Effector memory CD8-positive, alpha-beta T cell (primary cell): ENCODE measurements around the gene EXOSC9.
A peak's percentile ranks its signal among the peaks of the same experiment; 100 is the strongest.
"Not testable (repeated sequence)": the region's sequence is repeated elsewhere in the genome, so short reads cannot be mapped to it uniquely, and the experiment has no call there.

ENCODE experiments used
- ATAC-seq: fragments of 150-1000 bp; cut with Tn5 transposase; replicated peaks from 2 replicates; pipeline ENCODE4 v1.10.0; 2021; ENCODE audit warnings: mild to moderate bottlenecking, moderate library complexity
- DNase-seq, 3 experiments: peaks; one replicate each; pipeline ENCODE4 v3.0.0; 2021
- H3K27ac Mint-ChIP-seq, 2 donors: one replicate each; pipeline ENCODE4 v1.8.0; 2022; ENCODE audit warnings: mild to moderate bottlenecking in 2 of 2, mixed read lengths in 2 of 2, moderate library complexity in 2 of 2
- H3K27me3 Mint-ChIP-seq, 2 donors: one replicate each; pipeline ENCODE4 v1.8.0; 2022; ENCODE audit warnings: mixed read lengths in 2 of 2
- H3K36me3 Mint-ChIP-seq: one replicate; pipeline ENCODE4 v1.8.0; 2022; ENCODE audit warnings: mild to moderate bottlenecking, moderate library complexity, mixed read lengths; ENCODE audit not compliant: insufficient read depth
- H3K4me1 Mint-ChIP-seq, 2 donors: one replicate each; pipeline ENCODE4 v1.8.0; 2022; ENCODE audit warnings: low read depth in 2 of 2, mixed read lengths in 2 of 2
- H3K4me3 Mint-ChIP-seq, 2 donors: one replicate each; pipeline ENCODE4 v1.8.0; 2022; ENCODE audit warnings: mild to moderate bottlenecking in 2 of 2, mixed read lengths in 2 of 2, moderate library complexity in 2 of 2
- H3K9me3 Mint-ChIP-seq, 2 donors: one replicate each; pipeline ENCODE4 v1.8.0; 2022; ENCODE audit warnings: mixed read lengths in 2 of 2
- total RNA-seq, 9 experiments: gene quantifications; one replicate each; lab custom pipeline; 2026; lab: John Stamatoyannopoulos, UW

The EXOSC9 gene, protein sequence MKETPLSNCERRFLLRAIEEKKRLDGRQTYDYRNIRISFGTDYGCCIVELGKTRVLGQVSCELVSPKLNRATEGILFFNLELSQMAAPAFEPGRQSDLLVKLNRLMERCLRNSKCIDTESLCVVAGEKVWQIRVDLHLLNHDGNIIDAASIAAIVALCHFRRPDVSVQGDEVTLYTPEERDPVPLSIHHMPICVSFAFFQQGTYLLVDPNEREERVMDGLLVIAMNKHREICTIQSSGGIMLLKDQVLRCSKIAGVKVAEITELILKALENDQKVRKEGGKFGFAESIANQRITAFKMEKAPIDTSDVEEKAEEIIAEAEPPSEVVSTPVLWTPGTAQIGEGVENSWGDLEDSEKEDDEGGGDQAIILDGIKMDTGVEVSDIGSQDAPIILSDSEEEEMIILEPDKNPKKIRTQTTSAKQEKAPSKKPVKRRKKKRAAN
- total RNA-seq = 57.6 to 142 (median 85.0) reads per million in 9 experiments

DNA sequence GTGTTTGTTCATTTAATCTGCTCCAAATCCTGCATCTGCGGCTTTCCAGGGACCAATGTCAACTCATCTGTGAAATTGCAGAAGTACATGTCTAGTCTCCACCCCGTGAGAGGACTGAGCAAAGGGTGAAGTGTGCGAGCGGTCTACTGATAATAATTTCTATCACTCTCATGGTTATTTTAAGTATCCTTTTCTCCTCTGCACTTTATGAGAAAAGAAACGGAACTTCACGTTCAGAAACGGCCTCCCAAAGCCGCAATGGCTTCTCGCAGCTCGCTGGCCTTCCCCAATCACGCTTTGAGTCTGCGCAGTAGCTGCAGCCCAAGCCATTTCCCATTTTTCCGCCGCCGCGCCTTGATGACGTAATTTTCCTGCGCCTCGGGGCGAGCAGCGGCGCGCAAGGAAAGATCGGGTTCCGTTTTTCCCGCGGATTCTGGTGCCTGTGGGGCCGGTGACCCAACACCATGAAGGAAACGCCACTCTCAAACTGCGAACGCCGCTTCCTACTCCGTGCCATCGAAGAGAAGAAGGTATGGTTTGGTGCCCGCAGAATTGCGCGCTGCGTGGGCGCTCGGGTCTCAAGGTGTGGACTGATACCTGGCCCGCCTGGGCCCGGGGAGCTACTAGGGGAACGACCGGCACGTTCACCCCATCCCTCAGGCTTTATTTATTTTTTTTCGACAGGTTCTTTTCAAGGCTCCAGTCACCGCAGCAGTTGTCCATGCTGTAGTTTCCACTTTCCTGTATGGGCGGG, at the start of gene EXOSC9:
Gene EXOSC9, plus strand, starts transcription at position 363 of the 754 bp plus-strand sequence. Its CDS starts 102 bp downstream, at position 465.
- Mint-ChIP-seq H3K4me1 (peaks cover 18 to 30% of the 10 kb centered on the region in 2 donors), H3K36me3 (peaks cover 47% of the 10 kb centered on the region), H3K27me3 (no peaks in the 10 kb centered on the region), H3K9me3 (no peaks in the 10 kb centered on the region), H3K4me3 (peak within 1 kb of the TSS; percentile 87 to 88), H3K27ac (peak within 1 kb of the TSS; percentile 96 to 98)
- ATAC-seq (peak; percentile 79), DNase-seq (peak; percentile 95 to 98 (median 96))

GRCh38 chr4:121752142-121752541, 49.0 kb upstream of the EXOSC9 start:
- H3K9me3 Mint-ChIP-seq, H3K27ac Mint-ChIP-seq, H3K4me3 Mint-ChIP-seq, DNase-seq, ATAC-seq, H3K36me3 Mint-ChIP-seq, H3K4me1 Mint-ChIP-seq: not testable (repeated sequence)
- H3K27me3 Mint-ChIP-seq = peaks cover 34 to 64% of the 10 kb centered on the region in 2 donors

DNA sequence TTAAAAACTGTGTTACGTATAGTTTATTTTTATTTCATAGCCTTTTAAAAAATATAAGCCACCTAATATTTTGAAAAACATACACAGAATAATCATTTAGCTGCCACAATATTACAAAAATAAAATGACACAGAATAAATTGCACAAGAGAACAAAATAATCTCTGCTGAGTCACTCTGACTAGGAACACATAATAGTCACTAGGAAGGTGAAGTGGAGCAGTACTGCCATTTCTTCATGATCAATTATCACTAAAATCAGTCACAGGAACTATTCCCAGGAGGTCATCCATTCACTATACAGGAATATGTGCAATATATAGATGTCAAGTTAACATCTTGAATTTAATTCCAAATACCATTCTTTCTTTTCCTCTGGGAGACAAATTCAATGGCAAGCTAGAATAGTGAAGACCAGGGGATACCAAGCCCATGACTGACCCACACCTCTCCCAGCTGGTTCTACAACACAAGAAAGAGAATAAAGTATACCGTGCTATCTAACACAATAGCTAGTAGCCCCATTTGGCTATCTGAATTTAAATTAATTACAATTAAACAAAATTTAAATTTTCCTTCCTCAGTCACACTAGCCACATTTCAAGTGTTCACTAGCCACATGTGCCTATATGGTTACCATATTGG, 42.1 kb upstream of the EXOSC9 start:
- Mint-ChIP-seq H3K4me3 (no peak overlapping the region), H3K36me3 (no peaks in the 10 kb centered on the region), H3K27me3 (peaks cover 36 to 56% of the 10 kb centered on the region in 2 donors), H3K27ac (no peak overlapping the region), H3K9me3 (no peaks in the 10 kb centered on the region), H3K4me1 (peaks cover 0 to 2% of the 10 kb centered on the region in 2 donors)
- DNase-seq = no peak
- ATAC-seq = no peak

DNA sequence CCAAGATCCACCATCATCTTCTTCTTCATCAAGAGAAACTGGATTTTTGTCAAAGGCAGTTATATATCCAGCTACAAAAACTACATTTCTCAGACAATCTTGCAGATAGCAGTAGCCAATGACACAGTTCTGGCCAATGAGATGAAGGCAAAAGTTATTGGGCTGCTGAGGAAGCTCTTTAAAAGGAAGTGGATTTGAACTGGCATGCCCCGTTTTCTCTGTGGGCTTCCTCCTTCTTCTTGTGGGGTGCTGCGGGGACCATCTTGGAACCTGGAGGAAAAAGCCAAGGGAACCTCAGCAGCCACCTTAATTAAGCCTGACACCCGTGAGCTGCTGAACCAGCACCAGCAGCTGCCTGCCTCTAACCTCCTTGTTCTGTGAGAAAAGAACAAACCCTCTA, 40.9 kb upstream of the EXOSC9 start:
- ATAC-seq = no peak
- no peak for DNase-seq
- no peaks in the 10 kb centered on the region for H3K36me3 Mint-ChIP-seq
- H3K4me1 Mint-ChIP-seq = peaks cover 0 to 4% of the 10 kb centered on the region in 2 donors
- peaks cover 35 to 56% of the 10 kb centered on the region in 2 donors for H3K27me3 Mint-ChIP-seq
- no peak overlapping the region for H3K27ac Mint-ChIP-seq
- no peak overlapping the region for H3K4me3 Mint-ChIP-seq
- H3K9me3 Mint-ChIP-seq = no peaks in the 10 kb centered on the region

GRCh38 chr4:121764303-121764701, 36.8 kb upstream of the EXOSC9 start:
- no peaks in the 10 kb centered on the region for H3K9me3 Mint-ChIP-seq
- no peak for DNase-seq
- peak overlapping the region; percentile 75 to 81 for H3K4me3 Mint-ChIP-seq
- ATAC-seq = no peak
- peaks cover 30 to 76% of the 10 kb centered on the region in 2 donors for H3K27me3 Mint-ChIP-seq
- H3K27ac Mint-ChIP-seq = no peak overlapping the region
- peaks cover 0 to 7% of the 10 kb centered on the region in 2 donors for H3K4me1 Mint-ChIP-seq
- no peaks in the 10 kb centered on the region for H3K36me3 Mint-ChIP-seq

DNA sequence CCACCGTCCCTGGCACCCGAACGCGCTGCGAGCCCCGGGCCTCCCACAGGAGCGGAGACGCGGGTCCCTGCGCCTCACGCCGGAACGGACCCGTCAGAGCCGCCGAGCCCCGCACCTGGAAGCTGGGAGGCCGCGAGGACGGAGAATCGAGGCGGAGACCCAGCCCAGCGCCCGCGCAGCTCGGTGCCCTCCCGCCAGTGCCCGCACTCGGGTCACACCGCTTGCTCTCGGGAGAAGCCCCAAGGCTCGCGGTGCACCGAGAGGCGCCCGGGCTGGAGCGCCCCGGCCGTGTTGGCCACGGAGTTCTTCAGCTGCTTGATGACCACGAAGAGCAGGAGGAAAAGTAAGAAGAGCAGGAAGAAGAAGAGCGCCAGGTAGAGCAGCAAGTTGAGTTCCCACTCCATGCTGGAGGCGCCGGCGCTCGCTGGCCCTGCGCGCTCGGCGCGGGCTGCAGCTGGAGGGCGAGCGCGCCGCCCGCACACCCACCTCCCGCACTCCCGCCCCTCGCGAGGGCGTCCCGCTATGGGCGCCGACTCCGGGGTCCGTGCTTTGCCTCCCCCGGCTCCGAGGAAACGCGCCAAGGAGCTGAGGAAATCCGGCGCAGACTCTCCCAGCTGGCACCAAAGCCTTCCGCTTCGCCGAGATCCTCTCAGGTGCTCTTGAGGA, 36.3 kb upstream of the EXOSC9 start, which contains the start of gene SMIM43:
Gene SMIM43, minus strand, starts transcription at position 463 of the 666 bp plus-strand sequence. Its CDS starts 59 bp downstream, at position 404.
- H3K9me3 Mint-ChIP-seq = no peaks in the 10 kb centered on the region
- no peak within 1 kb of the TSS for H3K27ac Mint-ChIP-seq
- ATAC-seq (peak; percentile 29), DNase-seq (no peak)
- H3K4me3 Mint-ChIP-seq = peak within 1 kb of the TSS; percentile 75 to 81
- H3K27me3 Mint-ChIP-seq = peaks cover 33 to 82% of the 10 kb centered on the region in 2 donors
- no peaks in the 10 kb centered on the region for H3K36me3 Mint-ChIP-seq
- H3K4me1 Mint-ChIP-seq = peaks cover 0 to 7% of the 10 kb centered on the region in 2 donors

GRCh38 chr4:121765368-121765705, 35.8 kb upstream of the EXOSC9 start:
- ATAC-seq = no peak
- Mint-ChIP-seq H3K9me3 (no peaks in the 10 kb centered on the region), H3K36me3 (no peaks in the 10 kb centered on the region), H3K27ac (no peak overlapping the region), H3K4me3 (peak overlapping the region; percentile 75 to 81), H3K4me1 (peaks cover 0 to 7% of the 10 kb centered on the region in 2 donors), H3K27me3 (peaks cover 35 to 82% of the 10 kb centered on the region in 2 donors)
- no peak for DNase-seq

DNA sequence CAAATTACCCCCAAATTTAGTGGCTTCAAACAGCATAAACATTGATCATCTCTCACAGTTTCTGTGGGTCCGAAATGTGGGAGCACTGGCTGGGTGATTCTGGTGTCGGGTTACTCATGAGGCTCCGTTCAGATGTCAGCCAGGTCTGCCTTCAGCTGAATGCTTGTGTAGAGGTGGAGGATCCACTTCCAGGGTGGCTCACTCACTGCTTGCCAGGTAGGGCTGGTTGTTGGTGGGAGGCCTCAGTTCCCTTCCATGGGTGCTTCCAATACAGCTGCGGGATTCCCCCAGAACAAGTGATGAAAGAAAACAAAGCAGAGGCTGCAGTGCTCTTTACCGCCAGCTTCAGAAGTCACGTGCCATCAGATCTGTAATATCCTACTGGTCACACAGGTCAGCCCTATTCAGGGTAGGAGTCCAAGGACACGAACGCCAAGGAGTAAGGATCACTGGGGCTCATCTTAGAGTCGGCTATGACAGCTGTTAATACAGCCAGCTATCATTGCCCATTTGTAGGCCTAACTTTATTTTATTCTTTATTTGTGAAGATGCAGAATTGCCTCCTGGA, 35.1 kb upstream of the EXOSC9 start:
- H3K9me3 Mint-ChIP-seq = no peaks in the 10 kb centered on the region
- H3K4me1 Mint-ChIP-seq = peaks cover 0 to 7% of the 10 kb centered on the region in 2 donors
- no peaks in the 10 kb centered on the region for H3K36me3 Mint-ChIP-seq
- DNase-seq = no peak
- no peak overlapping the region for H3K27ac Mint-ChIP-seq
- H3K4me3 Mint-ChIP-seq = no peak overlapping the region
- ATAC-seq = no peak
- H3K27me3 Mint-ChIP-seq = peaks cover 35 to 84% of the 10 kb centered on the region in 2 donors

- no peaks in the 10 kb centered on the region for H3K9me3 Mint-ChIP-seq
- no peak overlapping the region for H3K4me3 Mint-ChIP-seq
- H3K27ac Mint-ChIP-seq = no peak overlapping the region
- DNase-seq (no peak), ATAC-seq (no peak)
- H3K36me3 Mint-ChIP-seq = no peaks in the 10 kb centered on the region
- peaks cover 0 to 7% of the 10 kb centered on the region in 2 donors for H3K4me1 Mint-ChIP-seq
- H3K27me3 Mint-ChIP-seq = peaks cover 35 to 88% of the 10 kb centered on the region in 2 donors
Observed at GRCh38 chr4:121767166-121767565, 34.0 kb upstream of the EXOSC9 start.

DNA sequence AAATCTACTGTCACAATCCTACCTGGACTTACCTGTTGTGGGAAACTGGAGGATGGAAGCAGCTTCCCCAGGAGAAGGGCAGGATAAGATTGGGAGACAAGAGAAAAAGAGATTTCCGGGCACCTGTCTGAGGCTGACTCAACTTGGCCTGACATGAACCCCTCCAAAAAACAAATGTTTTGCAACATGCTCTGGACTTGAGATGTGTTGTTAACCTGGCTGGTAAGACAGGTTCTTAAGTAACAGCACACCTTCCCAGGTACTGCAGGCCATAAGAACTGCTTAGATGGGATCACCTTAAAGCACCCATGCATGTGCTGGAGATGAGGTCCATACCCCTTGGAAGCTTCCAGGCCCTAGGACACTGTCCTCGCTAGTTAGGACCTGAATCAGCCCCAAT, 31.8 kb upstream of the EXOSC9 start:
- no peak overlapping the region for H3K4me3 Mint-ChIP-seq
- peaks cover 16 to 66% of the 10 kb centered on the region in 2 donors for H3K27me3 Mint-ChIP-seq
- H3K4me1 Mint-ChIP-seq = peaks cover 0 to 5% of the 10 kb centered on the region in 2 donors
- DNase-seq (no peak), ATAC-seq (no peak)
- H3K36me3 Mint-ChIP-seq = no peaks in the 10 kb centered on the region
- H3K27ac Mint-ChIP-seq = no peak overlapping the region
- no peaks in the 10 kb centered on the region for H3K9me3 Mint-ChIP-seq

- no peak overlapping the region for H3K4me3 Mint-ChIP-seq
- DNase-seq (no peak), ATAC-seq (no peak)
- peaks cover 5 to 43% of the 10 kb centered on the region in 2 donors for H3K27me3 Mint-ChIP-seq
- peaks cover 2 to 13% of the 10 kb centered on the region in 2 donors for H3K4me1 Mint-ChIP-seq
- H3K9me3 Mint-ChIP-seq = no peaks in the 10 kb centered on the region
- no peaks in the 10 kb centered on the region for H3K36me3 Mint-ChIP-seq
- no peak overlapping the region for H3K27ac Mint-ChIP-seq
Observed at GRCh38 chr4:121771869-121772268, 29.3 kb upstream of the EXOSC9 start.

DNA sequence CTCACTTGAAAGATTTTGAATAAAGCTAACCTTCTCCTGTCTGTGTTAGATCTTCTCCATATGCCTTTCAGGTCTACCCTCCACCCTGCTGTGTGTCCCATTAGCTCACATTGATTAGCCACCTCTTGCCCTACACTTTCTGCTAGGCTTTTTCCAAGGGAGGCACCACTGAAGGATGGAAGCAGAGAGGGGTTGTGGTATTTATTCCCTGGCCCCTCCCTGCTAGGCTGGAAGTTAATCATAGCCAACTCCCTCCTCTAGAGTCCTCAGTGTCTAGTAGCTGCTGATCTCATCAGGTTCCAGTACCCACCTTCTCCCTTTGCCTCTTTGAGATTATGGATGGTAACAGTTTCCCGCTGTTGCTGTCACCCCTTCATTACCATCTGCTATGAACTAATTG, 27.2 kb upstream of the EXOSC9 start:
- no peak for DNase-seq
- Mint-ChIP-seq H3K9me3 (no peaks in the 10 kb centered on the region), H3K27me3 (peaks cover 5 to 27% of the 10 kb centered on the region in 2 donors), H3K4me3 (no peak overlapping the region), H3K27ac (peak overlapping the region in 1 of 2 donors; percentile 83), H3K36me3 (no peaks in the 10 kb centered on the region), H3K4me1 (peaks cover 2 to 27% of the 10 kb centered on the region in 2 donors)
- no peak for ATAC-seq
